Subcutaneous abdominal adipose tissue (tissue), 5 donors: ENCODE results near the gene FAM184A.

Experiments used
- H3K27ac ChIP-seq: one replicate; pipeline ENCODE4 v1.7.0; 2013; ENCODE audit warnings: low read depth, mild to moderate bottlenecking, inconsistent platforms, low read length, moderate library complexity
- H3K27me3 ChIP-seq, 5 donors: one replicate each; pipeline ENCODE4 v1.7.0; 2013; ENCODE audit warnings: low read length in 5 of 5, inconsistent platforms in 1 of 5; ENCODE audit not compliant: control insufficient read depth in 5 of 5, insufficient read depth in 4 of 5
- H3K36me3 ChIP-seq, 5 donors: one replicate each; pipeline ENCODE4 v1.7.0; 2013; ENCODE audit warnings: low read length in 5 of 5; ENCODE audit not compliant: control insufficient read depth in 5 of 5, insufficient read depth in 5 of 5
- H3K4me1 ChIP-seq, 5 donors: one replicate each; pipeline ENCODE4 v1.7.0; 2013; ENCODE audit warnings: low read length in 5 of 5, mild to moderate bottlenecking in 3 of 5, moderate library complexity in 1 of 5; ENCODE audit not compliant: control insufficient read depth in 5 of 5, insufficient read depth in 5 of 5
- H3K4me3 ChIP-seq, 5 donors: one replicate each; pipeline ENCODE4 v1.7.0; 2013; ENCODE audit warnings: low read length in 5 of 5, low read depth in 1 of 5
- H3K9ac ChIP-seq, 5 donors: one replicate each; pipeline ENCODE4 v1.7.0; 2013; ENCODE audit warnings: low read length in 5 of 5, mild to moderate bottlenecking in 4 of 5, moderate library complexity in 3 of 5
- H3K9me3 ChIP-seq, 5 donors: one replicate each; pipeline ENCODE4 v1.7.0; 2013; ENCODE audit warnings: low read length in 5 of 5; ENCODE audit not compliant: control insufficient read depth in 5 of 5
- donor health status: healthy.
- donor health status: healthy.
- donor health status: healthy.
- donor health status: healthy.
- donor health status: healthy.

The FAM184A gene, protein sequence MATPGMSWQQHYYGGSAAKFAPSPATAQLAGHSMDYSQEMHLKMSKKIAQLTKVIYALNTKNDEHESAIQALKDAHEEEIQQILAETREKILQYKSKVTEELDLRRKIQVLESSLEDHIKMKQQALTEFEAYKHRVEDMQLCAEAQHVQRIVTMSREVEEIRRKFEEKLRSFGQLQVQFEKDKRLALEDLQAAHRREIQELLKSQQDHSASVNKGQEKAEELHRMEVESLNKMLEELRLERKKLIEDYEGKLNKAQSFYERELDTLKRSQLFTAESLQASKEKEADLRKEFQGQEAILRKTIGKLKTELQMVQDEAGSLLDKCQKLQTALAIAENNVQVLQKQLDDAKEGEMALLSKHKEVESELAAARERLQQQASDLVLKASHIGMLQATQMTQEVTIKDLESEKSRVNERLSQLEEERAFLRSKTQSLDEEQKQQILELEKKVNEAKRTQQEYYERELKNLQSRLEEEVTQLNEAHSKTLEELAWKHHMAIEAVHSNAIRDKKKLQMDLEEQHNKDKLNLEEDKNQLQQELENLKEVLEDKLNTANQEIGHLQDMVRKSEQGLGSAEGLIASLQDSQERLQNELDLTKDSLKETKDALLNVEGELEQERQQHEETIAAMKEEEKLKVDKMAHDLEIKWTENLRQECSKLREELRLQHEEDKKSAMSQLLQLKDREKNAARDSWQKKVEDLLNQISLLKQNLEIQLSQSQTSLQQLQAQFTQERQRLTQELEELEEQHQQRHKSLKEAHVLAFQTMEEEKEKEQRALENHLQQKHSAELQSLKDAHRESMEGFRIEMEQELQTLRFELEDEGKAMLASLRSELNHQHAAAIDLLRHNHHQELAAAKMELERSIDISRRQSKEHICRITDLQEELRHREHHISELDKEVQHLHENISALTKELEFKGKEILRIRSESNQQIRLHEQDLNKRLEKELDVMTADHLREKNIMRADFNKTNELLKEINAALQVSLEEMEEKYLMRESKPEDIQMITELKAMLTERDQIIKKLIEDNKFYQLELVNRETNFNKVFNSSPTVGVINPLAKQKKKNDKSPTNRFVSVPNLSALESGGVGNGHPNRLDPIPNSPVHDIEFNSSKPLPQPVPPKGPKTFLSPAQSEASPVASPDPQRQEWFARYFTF

DNA sequence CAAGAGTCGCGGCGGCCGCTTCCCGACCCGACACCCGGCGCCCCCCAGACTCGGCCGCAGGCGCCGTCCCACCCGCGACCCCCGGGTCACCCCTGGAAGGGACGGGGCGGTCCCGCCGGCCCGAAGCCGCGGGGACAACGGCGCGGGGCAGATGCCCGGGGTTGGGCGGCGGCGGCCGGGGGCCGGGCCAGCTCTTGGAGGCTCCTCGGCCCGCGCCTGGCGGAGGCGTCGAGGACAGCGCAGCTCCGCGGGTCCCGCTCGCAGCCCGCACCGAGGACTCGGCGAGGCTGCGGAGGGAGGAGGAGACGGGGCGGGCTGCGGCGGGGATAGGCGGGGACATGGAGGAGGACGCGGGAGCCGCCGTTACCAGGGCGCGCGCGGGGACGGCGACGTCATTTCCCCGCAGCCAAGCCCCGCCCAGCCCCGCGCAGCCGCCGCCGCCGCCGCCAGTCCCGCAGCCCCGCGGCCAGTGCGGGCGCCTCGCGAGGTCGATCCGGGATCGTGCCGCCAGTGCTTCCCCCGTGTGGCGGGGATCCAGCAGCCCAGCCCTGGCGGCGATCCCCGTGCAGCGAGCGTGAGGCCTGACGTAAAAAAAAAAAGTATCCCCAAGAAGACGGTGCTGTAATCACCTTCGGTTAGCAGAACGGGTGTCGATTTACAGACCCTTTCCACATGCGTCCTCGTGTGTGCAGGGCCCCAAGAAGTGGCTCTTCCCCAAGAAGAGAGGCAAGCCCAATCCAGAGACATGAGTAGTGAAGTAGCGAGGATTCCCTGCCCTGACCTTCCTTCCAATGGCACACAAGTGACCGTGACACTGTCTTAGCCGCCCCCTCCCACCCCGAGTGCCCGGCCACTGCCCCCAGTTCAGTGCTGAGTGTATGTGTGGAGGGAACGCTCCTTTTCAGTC, at the start of gene FAM184A:
Gene FAM184A, minus strand, starts transcription at position 289 of the 907 bp plus-strand sequence. CDS start 365 bp downstream, outside the sequence.
- peaks cover 0 to 6% (median 4%) of the 10 kb centered on the region in 5 donors for H3K9me3 ChIP-seq
- peak within 1 kb of the TSS; percentile 0 to 84 (median 79) for H3K9ac ChIP-seq
- peaks cover 2 to 27% (median 18%) of the 10 kb centered on the region in 5 donors for H3K4me1 ChIP-seq
- H3K36me3 ChIP-seq: no peaks in the 10 kb centered on the region
- no peaks in the 10 kb centered on the region for H3K27me3 ChIP-seq
- H3K4me3 ChIP-seq: peak within 1 kb of the TSS; percentile 66 to 92 (median 69)
- H3K27ac ChIP-seq: peak within 1 kb of the TSS; percentile 26

DNA sequence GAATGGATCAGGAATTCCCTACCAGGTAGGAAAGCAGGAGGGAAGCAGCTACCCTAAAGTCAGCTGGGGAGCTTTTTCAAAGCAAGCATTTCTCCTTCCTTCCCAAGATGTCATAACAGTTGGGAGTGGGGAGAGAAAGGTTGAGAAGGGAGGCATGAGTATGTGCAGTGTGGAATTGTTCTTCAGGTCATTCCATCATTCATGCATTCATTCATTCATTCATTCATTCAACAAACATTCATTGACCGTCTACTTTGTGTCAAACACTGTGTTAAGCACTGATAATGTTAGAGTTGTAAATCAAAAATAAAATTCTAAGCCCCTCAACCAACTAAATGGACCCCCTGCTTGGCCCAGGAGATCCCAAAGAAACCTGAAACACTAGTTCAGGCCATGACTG, 49.2 kb upstream of the FAM184A start:
- Histone ChIP-seq H3K4me1 (peaks cover 0 to 14% (median 11%) of the 10 kb centered on the region in 5 donors), H3K27ac (no peak overlapping the region), H3K27me3 (no peaks in the 10 kb centered on the region), H3K9me3 (peaks cover 0 to 4% (median 0%) of the 10 kb centered on the region in 5 donors), H3K9ac (no peak overlapping the region), H3K36me3 (no peaks in the 10 kb centered on the region), H3K4me3 (no peak overlapping the region)

DNA sequence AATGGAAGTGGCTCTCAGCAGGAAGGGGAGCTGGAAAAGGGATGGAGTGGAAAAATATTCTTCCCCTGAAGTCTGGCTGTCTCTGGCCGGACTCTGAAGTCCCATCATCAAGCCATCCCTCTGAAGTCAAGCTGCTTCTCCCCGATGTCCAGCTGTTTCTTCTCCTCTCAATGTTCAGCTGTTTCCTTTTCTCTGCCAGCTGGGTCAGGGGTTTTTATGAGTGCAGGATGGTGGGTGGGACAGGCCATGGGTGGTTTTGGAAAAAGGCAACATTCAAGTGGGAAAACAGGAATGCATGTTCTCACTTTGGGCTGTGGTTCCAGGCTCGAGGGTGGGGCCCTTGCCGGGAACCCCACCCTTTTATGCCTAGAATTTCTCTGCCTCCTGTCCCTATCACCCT, 48.4 kb upstream of the FAM184A start:
- H3K9ac ChIP-seq: no peak overlapping the region
- H3K4me1 ChIP-seq: peaks cover 0 to 8% (median 5%) of the 10 kb centered on the region in 5 donors
- peaks cover 0 to 4% (median 0%) of the 10 kb centered on the region in 5 donors for H3K9me3 ChIP-seq
- no peaks in the 10 kb centered on the region for H3K27me3 ChIP-seq
- no peak overlapping the region for H3K4me3 ChIP-seq
- no peaks in the 10 kb centered on the region for H3K36me3 ChIP-seq
- H3K27ac ChIP-seq: no peak overlapping the region

DNA sequence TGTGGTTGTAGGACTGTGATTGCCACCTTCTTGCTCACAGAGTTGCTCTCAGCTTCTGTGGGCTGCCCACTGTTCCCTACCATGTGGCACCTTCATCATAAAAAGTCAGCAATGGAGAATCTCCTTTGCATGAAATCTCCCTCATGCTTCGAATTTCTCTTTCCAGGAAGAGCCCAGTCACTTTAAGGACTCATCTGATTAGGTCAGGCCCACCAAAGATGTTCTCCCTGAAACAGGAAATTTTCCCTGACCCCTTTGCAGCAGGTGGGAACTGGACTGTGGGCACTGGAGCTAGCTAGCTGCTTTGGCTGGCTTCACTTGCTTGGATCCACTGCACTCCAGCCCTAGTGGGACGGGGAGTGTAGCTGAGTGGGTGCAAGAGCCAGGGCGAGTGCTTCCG, 47.7 kb upstream of the FAM184A start:
- no peaks in the 10 kb centered on the region for H3K36me3 ChIP-seq
- H3K4me3 ChIP-seq: no peak overlapping the region
- no peak overlapping the region for H3K9ac ChIP-seq
- H3K4me1 ChIP-seq: peaks cover 0 to 8% (median 5%) of the 10 kb centered on the region in 5 donors
- peaks cover 0 to 4% (median 0%) of the 10 kb centered on the region in 5 donors for H3K9me3 ChIP-seq
- no peaks in the 10 kb centered on the region for H3K27me3 ChIP-seq
- no peak overlapping the region for H3K27ac ChIP-seq

DNA sequence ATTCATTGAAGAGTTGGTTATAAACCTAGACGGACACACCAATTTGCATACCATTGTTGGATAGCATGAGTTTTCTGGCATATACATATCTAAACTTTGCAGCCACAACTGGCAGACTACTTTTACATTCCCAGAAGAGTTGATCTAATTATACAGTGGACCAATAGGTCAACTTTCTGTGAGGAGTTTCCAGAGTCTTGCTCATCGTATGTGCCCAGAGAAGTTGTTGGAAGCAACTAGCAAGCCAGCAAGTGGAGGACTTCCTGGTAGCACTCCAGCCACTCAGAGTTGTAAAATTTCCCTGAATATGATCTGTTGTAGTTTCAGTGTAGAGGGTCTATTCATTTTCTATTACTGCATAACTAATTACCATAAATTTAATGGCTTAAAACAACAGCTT, 47.1 kb upstream of the FAM184A start:
- Histone ChIP-seq H3K4me3 (no peak overlapping the region), H3K27ac (no peak overlapping the region), H3K27me3 (no peaks in the 10 kb centered on the region), H3K4me1 (peaks cover 0 to 8% (median 5%) of the 10 kb centered on the region in 5 donors), H3K9ac (no peak overlapping the region), H3K36me3 (no peaks in the 10 kb centered on the region), H3K9me3 (peaks cover 0 to 4% (median 0%) of the 10 kb centered on the region in 5 donors)

DNA sequence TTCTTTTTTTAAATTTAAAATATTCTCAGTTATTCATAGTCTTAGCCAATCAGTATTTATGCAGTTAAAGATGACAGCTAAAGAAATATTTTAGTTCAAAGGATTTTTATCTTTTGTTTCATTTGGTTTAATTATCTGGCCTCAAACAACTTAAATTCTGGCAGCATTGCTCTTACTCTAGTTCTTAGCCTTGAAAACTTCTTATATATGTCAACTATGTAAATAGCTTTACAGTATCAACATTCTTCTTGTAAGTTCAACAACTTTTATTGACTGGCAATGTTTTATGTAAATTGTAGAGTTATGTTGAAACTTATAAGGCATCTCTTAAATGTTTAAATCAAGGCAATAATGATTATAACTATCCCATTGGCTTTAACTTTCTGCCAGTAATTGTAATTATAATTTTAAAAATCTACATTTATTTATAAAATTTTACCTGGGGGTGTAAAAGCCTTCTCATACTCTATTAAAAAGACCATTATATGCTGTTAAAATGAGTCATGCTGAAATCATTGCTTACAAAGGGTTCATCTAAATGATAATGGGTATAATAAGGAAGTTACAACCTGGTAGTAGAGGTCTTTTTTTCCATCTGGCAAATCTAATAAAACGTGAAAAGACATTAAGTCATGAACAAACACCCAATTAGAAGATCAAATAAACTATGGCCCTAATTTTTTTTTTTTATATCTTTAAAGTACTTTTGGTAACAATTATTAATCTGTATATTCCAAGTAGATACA, 45.8 kb upstream of the FAM184A start:
- Histone ChIP-seq H3K27ac (no peak overlapping the region), H3K27me3 (no peaks in the 10 kb centered on the region), H3K9me3 (peaks cover 0 to 4% (median 0%) of the 10 kb centered on the region in 5 donors), H3K36me3 (no peaks in the 10 kb centered on the region), H3K4me1 (peaks cover 3 to 10% (median 5%) of the 10 kb centered on the region in 5 donors), H3K4me3 (no peak overlapping the region), H3K9ac (no peak overlapping the region)

DNA sequence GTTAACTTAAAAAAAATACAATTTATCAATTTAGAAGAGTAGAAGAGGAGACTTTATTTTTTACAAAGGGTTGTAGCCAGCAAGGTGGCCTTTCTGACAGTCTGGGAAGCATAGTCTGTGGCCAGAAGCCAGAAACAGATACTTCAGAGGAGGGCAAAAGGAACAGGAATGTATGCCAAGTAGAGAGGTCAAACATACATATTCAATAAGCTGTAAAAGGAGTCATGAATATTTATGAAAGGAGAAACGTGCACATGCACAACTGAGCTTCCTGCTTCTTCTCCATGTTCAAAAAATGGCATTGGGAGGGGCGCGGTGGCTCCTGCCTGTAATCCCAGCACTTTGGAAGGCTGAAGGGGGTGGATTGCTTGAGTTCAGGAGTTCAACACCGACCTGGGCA, 43.9 kb upstream of the FAM184A start:
- Histone ChIP-seq H3K27me3 (no peaks in the 10 kb centered on the region), H3K4me3 (no peak overlapping the region), H3K36me3 (no peaks in the 10 kb centered on the region), H3K27ac (no peak overlapping the region), H3K4me1 (peaks cover 0 to 10% (median 3%) of the 10 kb centered on the region in 5 donors), H3K9me3 (peaks cover 0 to 4% (median 0%) of the 10 kb centered on the region in 5 donors), H3K9ac (no peak overlapping the region)

DNA sequence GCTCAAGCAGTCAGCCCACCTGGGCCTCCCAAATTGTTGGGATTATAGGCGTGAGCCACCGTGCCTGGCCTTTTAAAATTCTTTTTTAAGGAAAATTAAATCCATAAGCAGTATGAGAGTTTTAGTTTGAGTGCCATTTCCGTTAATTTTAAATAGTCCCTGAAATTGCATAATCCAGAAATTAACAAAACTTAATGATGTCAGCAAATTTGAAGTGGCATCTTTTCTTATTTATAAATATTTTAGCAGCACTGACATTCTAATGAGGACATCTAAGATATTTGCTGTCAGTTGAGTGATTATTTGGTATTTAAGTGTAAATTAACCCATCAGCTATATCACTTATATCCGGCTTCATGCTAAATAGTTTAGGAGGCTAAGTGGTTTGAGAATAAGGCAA, 42.9 kb upstream of the FAM184A start:
- Histone ChIP-seq H3K4me1 (peaks cover 0 to 10% (median 3%) of the 10 kb centered on the region in 5 donors), H3K9ac (no peak overlapping the region)

More for the DNA sequence above, 42.9 kb upstream of the FAM184A start:
- no peaks in the 10 kb centered on the region for H3K36me3 ChIP-seq
- H3K27ac ChIP-seq: no peak overlapping the region
- no peaks in the 10 kb centered on the region for H3K27me3 ChIP-seq
- H3K4me3 ChIP-seq: no peak overlapping the region
- H3K9me3 ChIP-seq: peaks cover 0 to 4% (median 0%) of the 10 kb centered on the region in 5 donors
